ENCODE measurements around the gene IRX1.

IRX1 gene

GRCh38 chr5:3599226-3600105 is 3.8 kb downstream of the IRX1 start:
- H3K27ac Mint-ChIP-seq: no peak overlapping the region
- H3K4me1 Mint-ChIP-seq: peaks cover 40% of the 10 kb centered on the region
- TF ChIP-seq CTCF (IDR thresholded peaks at IDR 0.05): peak; percentile 49
- peaks cover 95% of the 10 kb centered on the region for H3K27me3 Mint-ChIP-seq (ENCODE audit: low read depth, poor library complexity)
- H3K9me3 Mint-ChIP-seq: peaks cover 7% of the 10 kb centered on the region
- peak; percentile 63 for DNase-seq
- H3K4me3 Mint-ChIP-seq: peak overlapping the region; percentile 69
- no peaks in the 10 kb centered on the region for H3K36me3 Mint-ChIP-seq (ENCODE audit: low read depth)

- Mint-ChIP-seq H3K4me3 (peak overlapping the region; percentile 78), H3K36me3 (ENCODE audit: low read depth) (no peaks in the 10 kb centered on the region), H3K27ac (no peak overlapping the region), H3K4me1 (peaks cover 40% of the 10 kb centered on the region), H3K27me3 (ENCODE audit: low read depth, poor library complexity) (peaks cover 95% of the 10 kb centered on the region), H3K9me3 (peaks cover 7% of the 10 kb centered on the region)
- DNase-seq: peak; percentile 82
- no peak for TF ChIP-seq CTCF (IDR thresholded peaks at IDR 0.05)
Observed at GRCh38 chr5:3600106-3601060, 4.8 kb downstream of the IRX1 start.

- no peak for DNase-seq
- H3K9me3 Mint-ChIP-seq: peaks cover 7% of the 10 kb centered on the region
- H3K27ac Mint-ChIP-seq: no peak overlapping the region
- peaks cover 100% of the 10 kb centered on the region for H3K27me3 Mint-ChIP-seq (ENCODE audit: low read depth, poor library complexity)
- H3K4me3 Mint-ChIP-seq: peak overlapping the region; percentile 78
- H3K36me3 Mint-ChIP-seq (ENCODE audit: low read depth): no peaks in the 10 kb centered on the region
- no peak for TF ChIP-seq CTCF (IDR thresholded peaks at IDR 0.05)
- H3K4me1 Mint-ChIP-seq: peaks cover 40% of the 10 kb centered on the region
Observed at GRCh38 chr5:3601061-3601710, 5.6 kb downstream of the IRX1 start.

- DNase-seq: peak; percentile 48
- TF ChIP-seq CTCF (IDR thresholded peaks at IDR 0.05): no peak
- no peaks in the 10 kb centered on the region for H3K36me3 Mint-ChIP-seq (ENCODE audit: low read depth)
- H3K4me1 Mint-ChIP-seq: peaks cover 43% of the 10 kb centered on the region
- peaks cover 100% of the 10 kb centered on the region for H3K27me3 Mint-ChIP-seq (ENCODE audit: low read depth, poor library complexity)
- no peak overlapping the region for H3K27ac Mint-ChIP-seq
- H3K4me3 Mint-ChIP-seq: peak overlapping the region; percentile 78
- peaks cover 7% of the 10 kb centered on the region for H3K9me3 Mint-ChIP-seq
Observed at GRCh38 chr5:3601911-3602782, 6.5 kb downstream of the IRX1 start.
